HG02759 (cell line): ENCODE data around the gene TNS4.

ENCODE experiments used
- ATAC-seq: cut with Tn5 transposase; IDR thresholded peaks from one replicate; pipeline ENCODE4 v1.9.1; 2021; ENCODE audit warnings: mild to moderate bottlenecking, moderate library complexity; ENCODE audit not compliant: unreplicated experiment

Gene TNS4

DNA sequence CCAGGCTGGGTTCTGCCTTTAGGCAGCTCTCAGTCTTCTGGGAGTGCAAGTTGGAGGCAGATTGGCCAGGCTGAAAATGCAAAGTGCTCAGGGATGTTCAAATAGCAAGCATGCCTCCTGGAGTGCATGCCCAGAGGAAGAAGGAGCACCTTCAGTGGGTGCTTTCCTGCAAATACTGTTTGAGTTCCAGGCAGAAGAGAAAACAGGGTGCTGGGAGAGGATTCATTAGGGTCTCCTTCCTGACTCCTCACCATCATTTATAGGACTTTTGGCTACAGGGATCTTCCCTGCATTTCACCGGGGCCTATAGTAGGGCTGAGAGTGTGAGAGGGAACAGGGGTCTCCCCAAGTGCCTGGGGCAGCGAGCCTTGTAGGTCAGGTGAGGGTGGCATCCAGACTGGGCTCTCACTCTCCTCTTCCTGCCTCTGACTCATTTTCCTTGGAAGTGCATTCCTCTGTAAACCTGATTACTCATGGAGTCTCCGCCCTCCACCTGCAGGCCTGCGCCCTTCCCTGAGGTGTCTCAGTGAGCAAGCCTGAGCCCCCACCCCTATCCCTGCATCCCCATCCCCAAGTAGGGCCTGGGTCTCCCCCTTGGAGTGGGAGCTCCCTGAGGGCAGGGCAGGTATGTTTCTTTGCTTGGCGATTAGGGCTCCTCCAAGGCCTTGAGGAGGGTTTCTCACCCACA is 17.1 kb upstream of the TNS4 start:
- ATAC-seq, result no peak

GRCh38 chr17:40517981-40518380 is 16.6 kb upstream of the TNS4 start:
- no peak for ATAC-seq

DNA sequence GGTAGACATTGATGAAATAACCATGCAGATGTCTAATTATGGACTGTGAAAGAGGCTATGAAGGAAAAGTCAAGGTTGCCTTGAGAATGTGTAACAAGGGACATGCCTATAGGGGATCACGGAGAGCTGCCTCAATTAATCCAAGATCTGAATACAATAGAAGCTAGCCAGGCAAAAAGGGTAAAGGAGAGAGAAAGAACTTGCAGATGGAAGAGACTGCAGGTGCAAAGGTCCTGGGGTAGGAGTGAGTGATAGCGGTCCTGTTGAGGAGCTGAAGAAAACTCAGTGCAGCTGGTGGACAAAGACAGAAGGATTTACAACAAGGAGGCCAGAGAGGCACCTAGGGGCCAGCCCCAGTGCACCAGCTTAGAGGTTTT is 15.9 kb upstream of the TNS4 start:
- ATAC-seq, result no peak

DNA sequence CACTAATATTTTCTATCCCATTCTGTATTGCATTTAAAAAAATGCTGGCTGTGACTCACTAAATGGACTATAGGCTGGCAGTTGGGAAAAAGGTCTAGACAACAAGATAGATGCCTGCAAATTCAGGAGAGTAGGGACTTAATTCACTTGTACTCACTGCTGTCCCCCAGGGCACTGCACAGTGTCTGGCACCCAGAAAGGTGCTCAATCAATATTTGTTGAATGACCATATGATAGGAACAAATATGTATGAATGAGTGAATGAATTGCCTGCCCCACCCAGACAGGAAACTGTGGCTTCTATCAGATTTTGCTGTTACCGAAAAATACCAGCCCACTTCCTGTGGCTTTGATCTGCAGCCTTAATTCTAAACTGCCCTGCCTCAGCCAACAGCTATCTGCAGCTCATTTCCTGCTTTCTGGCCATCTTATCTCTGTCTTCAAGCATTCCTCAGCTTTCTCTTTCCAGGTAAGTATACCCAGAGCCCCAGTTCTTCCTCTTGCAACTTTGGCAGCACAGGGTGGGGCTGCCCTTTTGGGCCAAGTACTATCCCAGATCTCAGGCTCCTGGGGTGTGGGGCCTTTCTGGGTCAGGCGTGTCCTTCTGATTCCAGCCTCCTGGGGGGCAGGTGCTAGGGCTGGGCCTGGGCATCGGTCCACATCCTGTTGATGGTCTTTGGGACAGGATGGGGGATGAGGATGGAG is 15.3 kb upstream of the TNS4 start:
- peak; percentile 69 for ATAC-seq

GRCh38 chr17:40515491-40516041 is 14.1 kb upstream of the TNS4 start:
- no peak for ATAC-seq

DNA sequence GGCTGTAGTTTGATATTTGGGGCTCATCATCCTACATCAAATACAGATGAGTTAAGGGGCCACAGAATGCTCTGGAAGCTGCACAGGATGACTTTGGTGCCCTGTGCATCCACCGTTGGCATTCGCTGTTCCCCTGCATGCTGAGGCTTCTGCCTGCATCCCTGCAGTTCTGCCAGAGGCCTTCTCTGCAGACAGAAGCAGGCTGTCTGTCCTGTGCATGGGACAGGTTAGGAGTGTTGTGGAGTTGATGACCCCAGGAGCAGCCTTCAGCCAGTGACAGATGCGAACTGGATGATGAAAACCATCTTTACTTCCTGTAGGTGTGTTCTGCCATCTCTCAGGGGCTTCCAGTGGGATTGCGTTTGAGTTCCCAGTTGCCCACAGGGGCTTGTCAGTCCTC is 13.6 kb upstream of the TNS4 start:
- ATAC-seq, result no peak

- no peak for ATAC-seq
Measured at GRCh38 chr17:40514013-40514875, 12.8 kb upstream of the TNS4 start.

DNA sequence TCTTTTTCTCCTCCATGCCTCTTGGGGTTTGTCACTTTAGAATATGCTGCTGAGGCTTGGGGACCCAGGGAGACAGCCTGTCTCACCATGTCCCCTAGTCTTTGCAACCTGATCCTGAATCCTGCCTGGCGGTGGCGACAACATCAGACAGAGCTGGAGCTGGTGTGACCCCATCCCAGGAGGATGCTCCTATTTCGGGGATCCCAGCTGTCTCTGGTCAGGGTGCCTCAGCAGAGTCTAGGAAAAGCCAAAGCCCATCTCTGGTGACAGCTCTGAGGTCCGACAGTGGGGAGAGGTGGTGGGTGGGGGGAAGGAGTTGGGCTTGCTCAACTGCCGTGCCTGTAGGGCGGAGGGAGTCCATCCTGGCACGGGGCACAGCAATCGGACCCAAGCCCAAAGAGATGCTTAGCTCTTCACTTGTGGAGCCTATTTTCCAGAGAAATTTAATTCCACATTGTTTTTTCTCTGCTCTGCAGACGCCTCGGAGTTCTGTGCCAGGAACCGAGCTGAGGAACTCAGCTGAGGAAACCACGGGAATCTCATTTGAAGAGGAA is 10.3 kb upstream of the TNS4 start:
- no peak for ATAC-seq

DNA sequence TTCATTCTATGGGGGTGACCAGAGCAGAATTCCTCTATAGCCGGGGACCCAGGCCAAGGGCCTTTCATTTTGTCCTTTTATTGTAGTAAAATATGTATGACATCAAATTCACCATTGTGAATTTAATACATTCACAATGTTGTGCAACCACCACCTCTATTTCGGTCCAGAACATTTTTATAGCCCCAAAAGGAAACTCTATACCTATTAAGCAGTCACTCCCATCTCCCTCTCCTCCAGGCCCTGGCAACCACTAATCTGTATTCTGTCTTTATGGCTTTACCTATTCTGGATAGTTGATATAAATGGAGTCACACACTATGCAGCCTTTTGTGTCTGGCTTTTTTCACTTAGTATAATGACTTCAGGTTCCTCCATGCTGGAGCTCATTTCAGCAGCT is 9.7 kb upstream of the TNS4 start:
- ATAC-seq, result no peak

DNA sequence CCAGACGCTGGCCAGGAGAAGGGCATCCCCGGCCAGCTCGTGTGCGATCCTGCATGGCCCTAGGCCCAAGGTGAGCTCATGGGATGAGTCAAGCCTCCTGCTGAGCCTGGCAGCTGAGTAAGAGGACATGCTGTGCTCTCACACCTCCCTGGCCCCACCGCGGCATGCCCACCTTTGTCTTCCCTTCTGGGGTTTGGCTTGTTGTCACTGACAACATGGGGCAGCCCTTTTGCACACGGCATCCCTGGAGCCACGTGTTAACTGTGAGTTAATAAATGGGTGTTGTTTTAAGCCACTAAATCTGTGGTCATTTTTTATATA is 8.9 kb upstream of the TNS4 start:
- no peak for ATAC-seq

GRCh38 chr17:40509626-40510327 is 8.4 kb upstream of the TNS4 start:
- no peak for ATAC-seq

GRCh38 chr17:40506786-40507185 is 5.4 kb upstream of the TNS4 start:
- no peak for ATAC-seq

DNA sequence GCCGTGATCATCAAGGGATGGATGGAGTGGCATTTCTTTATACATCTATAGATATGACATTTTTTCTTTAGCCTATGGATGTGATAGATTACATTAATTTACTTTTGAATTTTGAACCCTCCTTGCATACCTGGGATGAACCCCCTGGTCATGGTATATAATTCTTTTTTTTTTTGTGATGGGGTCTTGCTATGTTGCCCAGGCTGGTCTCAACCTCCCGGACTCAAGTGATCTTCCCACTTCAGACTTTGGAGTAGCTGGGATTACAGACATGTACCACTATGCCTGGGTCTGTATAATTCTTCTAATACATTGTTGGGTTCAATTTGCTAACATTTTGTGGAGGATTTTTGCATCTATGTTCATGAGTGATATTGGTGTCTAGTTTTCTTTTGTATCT is 1.7 kb upstream of the TNS4 start:
- ATAC-seq, result no peak

- ATAC-seq, result no peak
Measured at GRCh38 chr17:40502716-40503115, 1.3 kb upstream of the TNS4 start.

- no peak for ATAC-seq
Measured at GRCh38 chr17:40500709-40501108, 714 bp downstream of the TNS4 start.

DNA sequence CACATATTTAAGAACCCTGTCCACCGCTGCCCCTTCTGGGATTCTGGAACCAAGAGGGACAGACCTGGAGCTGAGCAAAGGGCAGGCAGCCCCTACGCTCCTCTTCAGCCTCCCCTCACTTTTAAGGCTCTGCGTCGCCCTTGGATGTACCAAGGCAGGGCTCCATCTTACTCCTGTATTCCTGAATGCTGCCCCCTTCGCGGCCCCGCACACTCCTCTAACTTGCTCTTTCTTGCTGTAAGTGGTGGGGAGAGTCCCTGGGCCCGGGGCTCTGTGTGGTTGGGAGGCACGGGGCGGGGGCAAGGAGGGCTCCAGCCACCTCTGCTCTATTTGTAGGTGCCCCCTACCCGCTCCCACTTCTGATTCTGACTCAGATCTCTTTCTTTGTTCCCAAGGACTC is 1.2 kb downstream of the TNS4 start:
- ATAC-seq, result no peak

- ATAC-seq, result no peak
Measured at GRCh38 chr17:40499551-40500189, 1.8 kb downstream of the TNS4 start.

- ATAC-seq, result no peak
Measured at GRCh38 chr17:40498281-40499084, 2.9 kb downstream of the TNS4 start.

GRCh38 chr17:40497695-40498094 is 3.7 kb downstream of the TNS4 start:
- ATAC-seq, result no peak
